NOMO-1 treated with DMSO at 0.1 percent for 48 hours (cell line): ENCODE data around the gene PNP.
"Not testable (repeated sequence)": the region's sequence is repeated elsewhere in the genome, so short reads cannot be mapped to it uniquely, and the experiment has no call there.

Experiments used
- DNase-seq: peaks from one replicate; lab custom pipeline; 2025; ENCODE audit not compliant: unreplicated experiment; lab: John Stamatoyannopoulos, UW

The PNP gene

GRCh38 chr14:20469242-20469889 lies at the start of gene PNP:
Gene PNP, plus strand, starts transcription at chr14:20469406. Its CDS starts 119 bp downstream, at chr14:20469525.
- DNase-seq, result peak; percentile 86

DNA sequence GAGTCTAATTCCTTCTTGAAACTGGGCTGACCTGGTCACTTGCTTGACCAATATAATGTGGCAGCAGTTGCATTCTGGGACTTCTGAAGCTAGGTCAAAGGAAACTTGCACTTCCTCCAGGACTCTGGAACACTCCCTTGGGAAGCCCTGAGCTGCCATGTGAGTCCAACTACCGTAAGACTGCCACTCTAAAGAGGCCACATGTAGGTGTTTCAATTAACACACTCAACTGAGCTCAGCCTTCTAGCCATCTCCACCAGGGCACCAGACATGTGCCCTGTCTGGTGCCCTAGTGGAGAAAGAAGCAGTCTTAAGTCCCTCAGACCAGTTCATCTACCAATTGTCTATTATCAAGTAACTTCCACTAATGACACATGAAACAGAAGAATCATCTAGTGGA lies 49.8 kb upstream of the PNP start:
- peak; percentile 10 for DNase-seq

- DNase-seq, result no peak
These were observed 47.9 kb upstream of the PNP start for GRCh38 chr14:20421267-20421666.

DNA sequence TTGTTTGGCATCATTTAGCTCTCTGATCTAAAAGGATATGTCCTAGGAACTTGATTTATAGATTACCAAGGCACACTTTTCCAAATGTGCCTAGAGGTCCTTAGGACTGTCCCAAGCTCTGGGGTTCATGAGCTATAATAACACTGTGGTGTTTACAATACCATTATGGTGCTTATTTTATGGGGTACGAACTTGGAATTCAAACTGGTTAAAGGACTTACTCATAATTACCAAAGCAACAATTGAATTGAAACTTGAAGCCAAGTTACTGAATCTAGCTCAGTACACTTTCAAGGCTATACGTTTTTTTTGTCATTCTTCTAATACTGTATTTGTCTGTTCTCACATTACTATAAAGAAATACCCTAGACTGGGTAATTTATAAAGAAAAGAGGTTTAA lies 46.3 kb upstream of the PNP start:
- no peak for DNase-seq

DNA sequence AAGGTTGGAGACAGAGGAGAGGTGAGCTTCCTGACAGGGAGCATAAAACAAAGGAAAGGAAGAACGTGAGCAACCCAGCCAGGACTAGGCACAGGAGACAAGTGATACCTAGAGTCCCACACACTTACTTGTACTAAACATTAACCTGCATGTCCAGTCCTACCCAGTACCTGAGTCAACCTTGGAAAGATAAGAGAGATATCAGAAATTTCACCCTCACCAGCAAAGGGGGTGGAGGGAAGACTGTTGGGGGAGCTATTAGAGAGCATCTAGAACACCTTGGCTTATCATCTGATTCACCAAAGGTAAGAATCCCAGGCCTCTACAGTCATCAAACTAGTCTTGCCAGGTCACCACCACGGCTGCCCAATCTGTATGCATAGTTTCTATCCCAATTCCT lies 44.4 kb upstream of the PNP start:
- no peak for DNase-seq

DNA sequence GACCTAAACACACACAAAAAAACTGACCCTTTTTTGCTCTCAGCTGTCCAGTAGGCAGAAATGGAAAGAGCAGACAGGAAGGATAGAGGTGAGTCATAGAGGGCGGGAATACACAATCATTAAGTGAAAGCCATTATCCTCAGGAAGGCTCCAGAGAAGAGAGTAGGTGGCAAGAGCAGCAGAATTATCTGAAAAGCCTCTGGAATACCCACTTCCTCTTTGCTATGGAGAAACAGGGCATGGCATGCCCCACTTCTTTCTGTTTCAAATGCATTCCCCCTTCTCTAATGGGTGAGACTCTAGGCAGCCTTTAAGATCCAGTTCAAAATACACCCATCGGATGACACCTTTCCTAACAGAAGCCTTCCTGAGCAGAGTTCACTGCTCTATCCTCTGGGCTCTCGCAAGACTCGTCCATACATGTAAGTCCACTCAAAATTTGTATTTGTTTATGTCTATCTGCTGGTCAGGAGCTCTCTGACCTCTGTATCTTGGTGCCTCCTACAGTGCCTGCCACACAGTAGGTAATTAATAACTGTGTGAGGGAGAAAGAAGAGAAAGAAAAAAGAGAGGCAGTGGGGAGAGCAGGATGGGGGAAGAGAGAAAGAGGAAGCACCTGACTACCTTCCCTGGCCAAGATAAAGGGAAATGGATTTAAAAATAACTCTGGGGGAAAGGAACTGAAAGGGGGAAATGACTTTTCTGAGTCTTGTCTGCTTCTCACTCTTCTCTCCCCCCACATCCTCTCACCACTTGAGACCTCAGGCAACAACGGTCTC lies 41.8 kb upstream of the PNP start:
- DNase-seq, result peak; percentile 92

GRCh38 chr14:20428010-20428365 lies 41.2 kb upstream of the PNP start:
- DNase-seq, result no peak

DNA sequence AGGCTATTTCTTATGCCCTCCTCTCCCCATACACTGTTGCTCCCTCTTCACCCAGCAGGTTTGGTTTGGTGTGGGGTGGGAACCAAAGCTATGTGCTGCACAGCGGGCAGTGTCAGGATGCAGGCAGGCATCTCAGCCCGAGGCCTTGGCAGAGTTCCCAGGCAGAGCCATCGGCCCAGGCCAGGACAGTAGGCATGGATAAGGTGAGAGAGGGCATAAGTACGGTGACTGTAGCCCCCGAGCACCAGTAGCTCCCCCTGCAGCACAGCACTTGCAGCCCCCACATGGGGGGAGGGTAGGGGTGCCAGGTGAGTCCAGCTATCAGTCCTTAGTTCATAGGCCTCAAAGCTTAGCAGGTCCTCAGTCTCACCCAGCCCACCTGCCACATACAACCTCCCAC lies 40.4 kb upstream of the PNP start:
- no peak for DNase-seq

DNA sequence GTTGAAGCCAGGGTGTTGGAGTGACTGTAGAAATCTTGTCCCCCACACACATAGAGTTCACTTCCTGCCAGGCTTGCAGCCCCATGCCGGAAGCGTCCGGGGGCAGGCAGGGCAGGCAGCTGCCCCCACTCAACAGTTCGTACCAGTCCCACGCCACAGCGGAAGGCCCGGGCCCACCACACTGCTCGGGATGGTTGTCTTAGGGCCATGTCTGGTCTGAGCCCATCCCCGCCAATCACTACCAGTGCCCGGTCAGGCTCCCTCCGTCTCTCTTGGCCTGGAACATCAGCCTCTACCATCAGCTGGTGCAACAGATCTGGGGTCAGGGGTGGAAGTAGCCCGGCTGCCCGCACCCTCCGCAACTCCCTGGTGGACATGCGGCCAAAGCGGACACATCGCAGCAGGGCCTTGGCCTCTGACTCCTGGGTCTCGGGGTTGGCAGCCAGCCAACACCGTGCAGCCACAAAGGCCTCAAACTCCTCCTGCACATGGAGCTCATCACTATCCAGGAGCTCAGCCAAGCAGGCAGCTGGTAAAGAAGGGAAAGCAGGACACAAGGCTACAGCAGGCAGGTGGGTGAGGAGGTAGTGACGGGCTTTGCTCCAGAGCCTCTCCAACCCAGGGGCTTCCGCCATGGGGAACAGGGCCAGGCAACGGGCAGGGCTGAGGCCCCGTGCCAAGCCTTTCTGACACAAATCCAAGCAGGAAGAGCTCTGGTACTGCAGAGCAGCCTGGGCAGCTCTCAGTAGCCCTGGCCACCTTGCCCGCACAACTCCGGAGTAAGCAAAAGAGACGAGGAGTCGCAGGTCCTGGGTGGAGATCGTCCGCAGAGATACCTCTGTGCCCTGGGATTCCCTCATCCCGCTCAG lies 39.2 kb upstream of the PNP start:
- no peak for DNase-seq

GRCh38 chr14:20434701-20435581 lies 34.3 kb upstream of the PNP start:
- no peak for DNase-seq

DNA sequence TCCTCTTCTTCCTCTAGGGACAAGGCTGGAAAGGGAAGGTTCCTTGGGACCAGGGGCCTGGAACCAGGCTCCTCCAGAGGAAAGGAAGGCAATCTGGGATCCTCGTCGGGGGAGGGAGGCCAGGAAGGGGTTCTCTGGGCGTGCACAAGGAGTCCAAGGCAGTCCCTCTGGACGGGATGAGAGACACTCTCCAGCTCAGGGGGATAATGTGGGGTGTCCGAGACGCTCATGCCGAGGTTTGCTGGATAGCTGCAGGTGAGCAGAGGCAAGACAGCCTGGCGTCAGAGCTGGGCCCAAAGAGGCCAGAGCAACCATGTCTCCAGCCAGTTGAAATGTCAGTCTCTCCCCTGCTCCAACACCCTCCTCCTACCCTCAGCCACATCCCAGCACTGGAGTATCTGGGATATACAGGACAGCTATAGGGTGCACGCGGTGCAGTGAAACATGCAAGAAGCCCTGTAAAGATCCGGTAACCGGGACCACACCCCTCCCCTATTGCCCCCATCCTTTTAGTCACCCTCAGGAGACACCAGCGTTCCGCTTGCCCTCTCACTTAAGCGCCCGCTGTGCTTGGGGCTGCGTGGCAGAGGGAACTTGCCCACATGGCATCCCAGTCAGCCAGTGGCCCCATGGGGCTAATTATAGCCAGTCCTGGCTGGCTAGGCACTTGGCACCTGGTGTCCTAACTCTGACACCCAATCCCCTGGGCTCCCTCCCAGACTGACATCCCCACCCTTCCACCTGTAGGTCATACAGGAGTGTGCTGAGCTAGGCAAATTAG lies 33.4 kb upstream of the PNP start, which contains the start of gene KLHL33:
KLHL33 (minus strand) TSS at position 585 of the 781 bp plus-strand sequence; CDS start at position 230, 355 bp downstream.
- DNase-seq, result no peak

GRCh38 chr14:20436363-20436755 lies 32.8 kb upstream of the PNP start:
- no peak for DNase-seq

DNA sequence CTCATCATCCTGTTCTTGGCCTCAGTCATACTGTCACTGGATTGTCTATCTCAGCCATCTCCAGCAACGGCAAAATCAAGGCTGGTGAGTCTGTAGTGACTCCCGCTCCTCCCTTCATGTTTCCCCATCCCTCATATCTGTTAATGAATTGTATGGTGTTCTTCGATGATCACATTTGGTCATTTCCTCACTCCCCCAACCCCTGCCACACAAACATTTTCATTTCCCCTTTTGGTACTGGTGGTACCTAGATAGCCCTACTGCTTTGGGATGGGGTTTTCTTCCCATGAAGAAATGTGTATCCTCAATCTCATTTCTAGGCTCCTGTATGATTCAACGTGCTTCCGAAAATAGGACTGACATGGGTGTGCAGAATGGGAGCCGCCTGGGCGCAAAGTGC lies 30.5 kb upstream of the PNP start:
- DNase-seq, result peak; percentile 57

DNA sequence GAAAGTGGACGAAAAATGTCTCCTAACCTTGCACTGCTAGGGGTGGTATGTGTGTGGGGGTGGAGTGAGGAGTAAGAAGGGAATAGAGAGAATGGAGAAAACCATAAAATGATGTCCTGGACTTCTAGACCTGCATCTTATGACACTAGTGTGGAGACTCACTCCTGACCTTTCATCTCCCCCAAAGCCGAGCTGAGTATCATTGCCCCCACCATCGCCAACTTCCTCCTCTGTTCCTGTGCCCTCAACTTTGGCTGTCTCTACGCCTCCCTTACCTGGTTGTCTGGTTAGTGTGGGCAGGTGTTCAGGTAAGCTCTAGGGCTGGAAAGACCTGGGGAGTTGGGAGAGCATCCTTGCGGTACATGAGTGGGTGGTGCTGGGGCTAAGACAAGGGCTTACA lies 28.7 kb upstream of the PNP start:
- no peak for DNase-seq

- peak; percentile 60 for DNase-seq
These were observed 28.3 kb upstream of the PNP start for GRCh38 chr14:20440882-20441281.

GRCh38 chr14:20441461-20441860 lies 27.7 kb upstream of the PNP start:
- DNase-seq, result no peak

GRCh38 chr14:20443650-20444049 lies 25.6 kb upstream of the PNP start:
- not testable (repeated sequence) for DNase-seq

GRCh38 chr14:20446889-20447288 lies 22.3 kb upstream of the PNP start:
- no peak for DNase-seq

- DNase-seq, result not testable (repeated sequence)
These were observed 16.4 kb upstream of the PNP start for GRCh38 chr14:20452831-20453230.
